NK-92 treated with Interleukin-12 subunit alpha and Interleukin-12 subunit beta, amount 100 ng/mL, for 24 hours (cell line): ENCODE data around the gene TEX30.
A peak's percentile ranks its signal among the peaks of the same experiment; 100 is the strongest.

ENCODE experiments used
- DNase-seq: peaks from one replicate; lab custom pipeline; 2025; lab: John Stamatoyannopoulos, UW

TEX30 gene

GRCh38 chr13:102779436-102780159 is 6.0 kb upstream of the TEX30 start:
- no peak for DNase-seq

DNA sequence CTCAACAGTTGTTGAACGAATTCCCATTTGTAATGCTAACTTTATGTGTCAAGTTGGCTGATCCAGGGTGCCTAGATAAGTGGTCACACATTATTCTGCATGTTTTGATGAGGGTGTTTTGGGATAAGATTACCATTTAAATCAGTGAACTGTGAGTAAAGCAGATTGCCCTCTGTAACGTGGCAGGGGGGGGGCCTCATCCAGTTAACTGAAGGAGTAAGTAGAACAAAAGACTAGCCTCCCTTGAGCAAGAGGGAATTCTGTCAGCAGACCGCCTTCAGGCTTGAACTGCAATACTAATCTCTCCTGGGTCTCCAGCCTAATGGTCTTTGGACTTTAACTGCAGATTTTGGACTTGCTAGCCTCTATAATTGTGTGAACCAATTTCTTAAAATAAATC is 4.2 kb upstream of the TEX30 start:
- no peak for DNase-seq

DNA sequence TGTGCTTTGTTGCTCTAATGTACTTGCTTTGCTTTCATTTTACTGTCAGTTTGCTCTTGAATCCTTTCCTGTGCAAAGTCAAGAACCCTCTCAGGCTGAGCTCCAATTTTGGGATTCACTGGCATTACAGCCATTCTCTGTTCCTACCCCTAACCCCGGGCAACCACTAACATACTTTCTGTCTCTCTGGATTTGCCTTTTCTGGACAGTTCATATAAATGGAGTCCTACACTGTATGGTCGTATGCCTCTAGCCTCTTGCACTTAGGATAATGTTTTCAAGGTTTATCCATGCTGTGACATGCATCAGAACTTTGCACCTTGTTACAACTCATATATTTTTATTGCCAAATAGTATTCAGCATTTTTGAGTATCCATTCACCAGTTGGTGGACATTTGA is 2.7 kb upstream of the TEX30 start:
- DNase-seq, result no peak

- no peak for DNase-seq
Measured at GRCh38 chr13:102774591-102775520, 1.3 kb upstream of the TEX30 start.

- no peak for DNase-seq
Measured at GRCh38 chr13:102774214-102774568, 605 bp upstream of the TEX30 start.

GRCh38 chr13:102772042-102772425 is 1.6 kb downstream of the TEX30 start:
- DNase-seq, result no peak

GRCh38 chr13:102771298-102772041 is 2.1 kb downstream of the TEX30 start:
- no peak for DNase-seq

GRCh38 chr13:102770435-102770834 is 3.2 kb downstream of the TEX30 start:
- DNase-seq, result no peak

GRCh38 chr13:102769679-102770078 is 3.9 kb downstream of the TEX30 start:
- no peak for DNase-seq

DNA sequence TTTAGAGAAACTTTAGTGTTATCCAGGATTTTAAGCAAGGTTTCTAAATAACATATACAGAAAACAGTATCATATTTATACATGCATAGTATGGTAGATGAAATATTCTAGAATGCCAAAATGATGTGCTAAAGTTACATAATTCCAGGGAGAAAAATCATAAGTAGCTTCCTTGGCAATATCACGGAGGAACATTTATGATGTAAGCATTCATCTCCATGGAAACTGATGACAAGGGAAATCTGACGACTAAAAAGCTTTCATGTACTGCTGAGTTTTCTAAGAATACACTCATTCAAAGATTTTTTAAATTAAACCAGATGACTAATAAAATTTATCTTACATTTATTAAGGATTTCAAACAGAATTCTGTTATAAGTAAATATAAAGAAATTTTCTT is 4.7 kb downstream of the TEX30 start:
- no peak for DNase-seq

DNA sequence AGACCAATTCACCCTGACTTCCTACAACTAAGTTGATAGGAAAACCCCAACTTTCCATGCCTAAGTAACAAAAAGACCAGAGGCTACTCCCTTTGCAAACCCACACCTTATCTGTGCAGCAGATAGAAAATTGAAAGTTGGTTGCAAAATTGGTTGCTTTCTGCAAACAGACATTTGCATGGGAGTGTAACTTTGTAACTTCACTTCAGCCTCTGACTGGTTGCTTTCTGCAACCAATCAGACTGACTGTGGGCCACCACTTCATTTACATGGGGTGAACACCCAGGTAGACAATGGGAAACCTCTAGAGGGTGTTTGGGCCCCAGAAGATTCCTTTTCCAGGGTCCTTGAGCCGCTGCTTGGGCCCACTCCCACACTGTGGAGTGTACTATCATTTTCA is 9.8 kb downstream of the TEX30 start:
- DNase-seq, result no peak

DNA sequence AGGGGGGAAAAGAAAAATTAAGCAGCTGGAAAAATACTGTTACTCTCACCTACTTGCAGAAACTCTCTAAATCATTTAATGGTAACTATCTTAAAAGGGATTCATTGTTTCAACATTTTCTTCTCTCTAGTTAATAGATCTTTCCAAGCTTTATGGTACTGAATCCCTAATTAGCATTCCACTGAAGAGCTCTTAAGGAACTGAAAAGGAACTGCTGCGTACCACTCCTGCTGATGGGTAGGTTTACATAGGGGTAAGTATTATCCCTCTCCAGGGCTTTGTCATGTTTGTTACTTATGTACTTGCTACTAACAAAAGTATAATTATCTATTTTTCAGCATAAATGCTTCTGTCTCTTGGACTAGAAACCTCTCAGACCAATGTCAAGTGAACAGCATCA is 12.5 kb downstream of the TEX30 start:
- no peak for DNase-seq

DNA sequence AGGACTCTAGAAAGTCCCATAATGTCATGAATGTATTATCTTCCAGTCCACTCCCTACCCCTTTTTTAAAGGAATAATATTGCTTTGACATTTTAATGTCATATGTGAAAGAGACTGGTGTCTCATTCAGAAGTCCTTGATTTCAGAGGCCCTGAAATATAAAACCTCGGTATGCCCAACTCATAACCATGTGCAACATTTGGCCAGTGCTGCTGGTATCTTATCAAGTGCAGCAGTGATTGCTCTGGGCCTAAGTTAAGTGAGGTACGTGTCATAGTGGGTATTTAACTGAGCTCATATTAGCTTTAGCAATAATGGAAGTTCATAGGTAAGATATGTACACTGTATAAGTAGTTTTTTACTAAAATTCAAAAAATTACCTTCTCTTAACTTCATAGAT is 14.7 kb downstream of the TEX30 start:
- DNase-seq, result no peak

GRCh38 chr13:102757006-102757405 is 16.6 kb downstream of the TEX30 start:
- DNase-seq, result no peak

DNA sequence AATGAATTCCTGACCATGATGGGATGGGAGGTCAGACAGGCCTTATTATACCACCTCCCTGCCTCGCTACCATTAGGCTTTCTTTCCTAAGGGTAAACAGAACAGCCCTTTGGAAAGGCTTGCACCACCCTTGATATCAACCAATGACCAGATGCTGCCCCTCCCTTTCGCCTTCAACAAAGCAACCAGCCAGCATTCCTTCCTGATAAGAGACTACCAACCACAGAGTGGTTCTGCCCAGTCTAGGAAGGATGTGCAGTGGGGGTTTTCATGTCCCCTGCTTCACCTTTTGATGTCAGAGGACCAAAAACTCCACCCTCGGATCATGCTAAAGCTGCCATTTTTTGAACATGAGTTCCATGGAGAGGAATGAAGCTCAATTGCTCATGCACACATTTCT is 21.7 kb downstream of the TEX30 start:
- no peak for DNase-seq

- DNase-seq, result no peak
Measured at GRCh38 chr13:102742506-102742905, 31.1 kb downstream of the TEX30 start.

DNA sequence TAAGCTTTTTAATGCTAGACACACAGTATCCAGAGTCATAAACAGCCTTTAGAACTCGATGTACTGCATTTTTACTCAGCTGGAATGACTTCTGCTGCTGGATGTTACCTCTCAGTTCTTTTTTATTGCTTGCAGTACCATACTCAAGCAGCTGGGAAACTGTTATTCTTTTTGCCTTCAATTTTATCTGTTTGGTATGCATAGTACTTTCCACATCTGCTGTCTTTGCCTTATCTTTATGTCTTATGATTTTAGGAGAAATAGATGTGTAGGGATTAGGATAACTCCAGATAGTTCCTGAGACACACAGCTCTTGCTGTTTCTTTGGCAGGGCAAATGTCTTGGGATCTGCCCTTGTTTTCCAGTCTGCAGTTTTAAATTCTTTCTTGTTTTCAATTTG is 31.5 kb downstream of the TEX30 start:
- DNase-seq, result no peak

DNA sequence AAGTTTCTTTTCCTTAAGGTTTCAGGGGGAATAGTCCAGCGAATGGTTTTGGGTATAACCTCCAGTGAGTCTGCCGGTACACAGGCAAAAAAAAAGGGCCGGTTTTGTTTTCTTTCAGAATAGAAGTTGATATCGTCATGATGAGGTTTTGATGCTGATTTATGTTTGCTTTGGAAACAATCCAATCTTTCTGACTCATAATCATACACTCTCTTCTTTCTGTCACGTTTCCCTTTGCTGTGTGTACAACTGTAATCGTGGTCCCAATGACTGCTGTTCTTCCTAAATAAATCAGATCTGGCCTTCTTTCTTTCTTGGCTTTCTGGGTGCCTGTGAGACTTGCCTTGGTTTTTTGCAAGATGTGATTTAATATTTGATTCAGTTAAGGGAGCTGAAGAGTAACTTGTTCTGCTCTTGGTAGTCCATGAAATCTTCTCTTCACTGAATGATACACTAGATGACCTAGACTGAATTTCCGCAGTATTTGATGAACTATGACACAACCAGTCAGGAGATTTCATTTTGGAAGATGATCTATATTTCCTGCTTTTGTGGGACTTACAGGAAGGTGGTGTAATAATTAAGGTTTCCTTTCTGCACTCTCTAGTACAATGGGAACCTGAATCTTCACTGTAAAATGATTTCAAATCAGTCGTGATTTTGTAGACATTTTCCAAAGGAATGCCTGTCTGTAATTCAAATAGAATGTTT is 43.9 kb downstream of the TEX30 start:
- no peak for DNase-seq

DNA sequence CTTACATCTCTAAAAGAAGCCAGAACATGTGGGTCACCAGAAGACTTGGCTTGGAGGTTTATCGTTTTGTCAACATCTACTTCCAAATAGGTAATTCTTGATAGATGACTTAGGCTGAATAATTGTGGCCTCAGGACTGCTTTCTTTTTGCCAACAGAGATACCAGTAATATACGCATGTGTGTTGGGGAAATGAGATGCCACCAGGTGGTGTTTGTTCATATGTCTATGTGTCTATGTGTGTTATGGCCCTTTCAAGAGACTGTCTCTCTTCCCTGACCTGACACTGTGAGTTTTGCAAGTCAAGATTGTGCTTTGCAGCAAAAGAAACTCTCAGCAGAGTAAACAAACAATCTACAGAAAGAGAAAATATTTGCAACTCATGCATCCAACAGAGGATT is 47.2 kb downstream of the TEX30 start:
- no peak for DNase-seq

DNA sequence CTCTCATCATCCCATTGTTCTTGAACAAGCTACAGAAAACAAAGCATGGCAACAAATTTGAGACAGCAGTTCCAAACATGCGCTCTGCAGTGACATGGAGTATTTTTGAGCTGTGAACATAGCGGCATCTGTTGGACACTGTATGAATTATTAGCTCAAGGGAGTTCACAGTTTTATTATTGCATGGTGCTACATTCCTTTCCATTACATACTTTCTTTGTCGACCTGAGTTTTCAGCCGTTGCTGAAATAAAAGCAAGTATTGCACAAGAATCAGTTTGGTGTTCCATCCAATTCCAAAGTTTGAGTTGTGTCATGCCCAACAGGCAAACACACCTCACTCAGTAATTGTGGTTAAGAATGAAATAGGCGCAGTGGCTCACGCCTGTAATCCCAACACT is 48.7 kb downstream of the TEX30 start:
- DNase-seq, result no peak

GRCh38 chr13:102721800-102722231 is 51.8 kb downstream of the TEX30 start:
- peak; percentile 8 for DNase-seq

DNA sequence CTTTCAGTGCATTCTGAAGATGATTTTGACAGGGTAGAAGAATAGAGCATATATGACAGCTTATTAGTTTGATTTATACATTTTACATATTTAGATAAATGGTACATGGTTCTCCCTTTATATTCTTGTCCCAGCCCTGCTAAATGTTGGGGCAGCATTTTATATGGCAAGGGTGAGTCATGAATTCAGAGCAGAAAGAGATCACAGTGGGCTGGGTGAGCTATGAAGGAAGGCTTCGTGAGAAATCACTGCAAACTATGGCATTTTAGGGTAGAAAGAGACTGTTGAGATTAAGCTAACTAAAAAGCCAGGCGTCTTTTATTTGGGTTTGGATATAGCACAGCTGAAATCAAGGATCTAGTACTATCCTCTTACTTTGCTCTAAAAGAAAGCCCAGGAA is 54.8 kb downstream of the TEX30 start:
- no peak for DNase-seq
